ENCODE measurements around the gene SRGN.

The SRGN gene

DNA sequence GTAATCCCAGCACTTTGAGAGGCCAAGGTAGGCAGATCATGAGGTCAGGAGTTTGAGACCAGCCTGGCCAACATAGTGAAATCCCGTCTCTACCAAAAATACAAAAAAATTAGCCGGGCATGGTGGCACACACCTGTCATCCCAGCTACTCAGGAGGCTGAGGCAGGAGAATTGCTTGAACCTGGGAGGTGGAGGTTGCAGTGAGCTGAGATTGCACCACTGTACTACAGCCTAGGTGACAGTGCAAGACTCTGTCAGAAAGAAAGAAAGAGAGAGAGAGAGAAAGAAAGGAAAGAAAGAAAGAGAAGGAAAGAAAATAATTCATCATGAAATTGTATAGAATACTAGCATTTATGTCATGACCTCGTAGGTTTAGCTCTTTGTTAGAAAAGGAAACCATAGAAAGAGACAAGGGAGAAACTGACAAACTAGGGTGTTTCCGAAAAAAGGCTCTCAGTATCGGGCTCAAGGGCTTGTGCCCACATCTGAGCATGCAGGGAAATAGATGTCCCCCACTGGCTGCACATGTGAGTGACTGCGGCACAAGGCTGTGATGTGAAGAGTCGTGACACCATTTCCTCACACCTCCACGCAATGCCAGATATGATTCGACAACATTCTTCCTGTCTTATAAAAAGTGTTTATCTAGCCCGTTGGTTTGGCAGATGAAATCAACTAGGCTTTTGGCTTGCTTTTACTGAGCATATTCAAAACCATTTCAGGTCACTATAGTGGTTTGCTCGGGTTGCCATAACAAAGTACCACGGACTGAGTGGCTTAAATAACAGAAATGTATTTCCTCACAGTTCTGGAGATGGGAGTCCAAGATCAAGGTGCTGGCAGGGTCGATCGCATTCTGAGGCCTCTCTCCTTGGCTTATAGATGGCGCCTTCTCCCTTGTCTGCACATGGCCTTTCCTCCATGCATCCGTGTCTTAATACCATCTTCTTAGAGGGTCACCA, 2.0 kb downstream of the SRGN start:
- Histone ChIP-seq H3K9me3 (ENCODE audit: low read length) (no peaks in the 10 kb centered on the region), H3K4me3 (ENCODE audit: low read length) (no peak overlapping the region)

DNA sequence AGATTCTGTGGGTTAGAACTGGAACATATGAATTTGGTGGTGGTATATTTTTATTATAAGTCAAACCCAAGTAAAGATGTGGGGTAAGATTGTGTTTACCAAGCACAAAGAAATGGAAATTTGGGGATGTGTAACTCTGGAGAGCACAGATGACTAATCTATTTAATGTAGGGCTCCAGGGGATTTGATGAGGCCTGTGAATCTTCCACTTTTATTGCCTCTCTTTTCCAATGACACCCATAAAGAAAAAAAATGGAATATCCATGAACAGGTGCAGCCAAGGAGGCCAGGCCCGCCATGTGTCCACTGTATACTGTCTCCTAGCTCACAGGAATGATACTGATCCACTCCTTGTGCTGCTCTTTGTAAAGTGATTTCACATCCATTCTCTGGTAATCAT, 2.8 kb downstream of the SRGN start:
- Histone ChIP-seq H2AFZ (ENCODE audit: low read depth, low read length) (no peak overlapping the region), H3K4me1 (ENCODE audit: insufficient read depth, low read length) (peaks cover 3% of the 10 kb centered on the region), H3K4me3 (ENCODE audit: low read length) (no peak overlapping the region), H3K27me3 (ENCODE audit: insufficient read depth, low read length) (no peaks in the 10 kb centered on the region), H3K9me3 (ENCODE audit: low read length) (no peaks in the 10 kb centered on the region), H3K36me3 (ENCODE audit: insufficient read depth, low read length) (no peaks in the 10 kb centered on the region)

More for the DNA sequence above, 2.0 kb downstream of the SRGN start:
- Histone ChIP-seq H3K36me3 (ENCODE audit: insufficient read depth, low read length) (no peaks in the 10 kb centered on the region), H3K4me1 (ENCODE audit: insufficient read depth, low read length) (peaks cover 3% of the 10 kb centered on the region), H2AFZ (ENCODE audit: low read depth, low read length) (no peak overlapping the region), H3K27me3 (ENCODE audit: insufficient read depth, low read length) (no peaks in the 10 kb centered on the region)

DNA sequence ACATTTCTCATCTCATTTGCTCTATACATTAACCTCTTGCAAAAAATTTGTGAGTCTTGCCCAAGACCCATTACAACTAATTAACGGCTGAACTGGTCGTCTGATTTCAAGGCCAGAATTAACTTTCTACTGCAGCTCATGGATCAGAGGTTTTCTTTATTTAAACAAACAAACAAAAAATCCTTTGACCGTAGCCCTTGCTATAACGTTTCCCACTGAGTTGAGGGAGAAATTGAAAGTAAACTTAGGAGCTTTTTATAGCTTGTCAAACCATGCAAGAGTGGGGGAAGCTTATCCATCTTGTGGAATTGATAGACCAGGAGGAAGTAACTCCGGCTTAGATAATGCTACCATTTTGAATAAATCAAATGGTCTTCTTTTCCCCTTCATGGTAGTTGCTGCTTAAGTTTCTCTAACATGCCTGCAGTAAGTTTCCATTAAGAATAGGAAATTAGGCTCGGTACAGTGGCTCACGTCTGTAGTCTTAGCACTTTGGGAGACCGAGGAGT, 3.3 kb downstream of the SRGN start:
- Histone ChIP-seq H2AFZ (ENCODE audit: low read depth, low read length) (no peak overlapping the region), H3K36me3 (ENCODE audit: insufficient read depth, low read length) (no peaks in the 10 kb centered on the region), H3K9me3 (ENCODE audit: low read length) (no peaks in the 10 kb centered on the region), H3K4me3 (ENCODE audit: low read length) (no peak overlapping the region), H3K27me3 (ENCODE audit: insufficient read depth, low read length) (no peaks in the 10 kb centered on the region), H3K4me1 (ENCODE audit: insufficient read depth, low read length) (peaks cover under 1% of the 10 kb centered on the region)

DNA sequence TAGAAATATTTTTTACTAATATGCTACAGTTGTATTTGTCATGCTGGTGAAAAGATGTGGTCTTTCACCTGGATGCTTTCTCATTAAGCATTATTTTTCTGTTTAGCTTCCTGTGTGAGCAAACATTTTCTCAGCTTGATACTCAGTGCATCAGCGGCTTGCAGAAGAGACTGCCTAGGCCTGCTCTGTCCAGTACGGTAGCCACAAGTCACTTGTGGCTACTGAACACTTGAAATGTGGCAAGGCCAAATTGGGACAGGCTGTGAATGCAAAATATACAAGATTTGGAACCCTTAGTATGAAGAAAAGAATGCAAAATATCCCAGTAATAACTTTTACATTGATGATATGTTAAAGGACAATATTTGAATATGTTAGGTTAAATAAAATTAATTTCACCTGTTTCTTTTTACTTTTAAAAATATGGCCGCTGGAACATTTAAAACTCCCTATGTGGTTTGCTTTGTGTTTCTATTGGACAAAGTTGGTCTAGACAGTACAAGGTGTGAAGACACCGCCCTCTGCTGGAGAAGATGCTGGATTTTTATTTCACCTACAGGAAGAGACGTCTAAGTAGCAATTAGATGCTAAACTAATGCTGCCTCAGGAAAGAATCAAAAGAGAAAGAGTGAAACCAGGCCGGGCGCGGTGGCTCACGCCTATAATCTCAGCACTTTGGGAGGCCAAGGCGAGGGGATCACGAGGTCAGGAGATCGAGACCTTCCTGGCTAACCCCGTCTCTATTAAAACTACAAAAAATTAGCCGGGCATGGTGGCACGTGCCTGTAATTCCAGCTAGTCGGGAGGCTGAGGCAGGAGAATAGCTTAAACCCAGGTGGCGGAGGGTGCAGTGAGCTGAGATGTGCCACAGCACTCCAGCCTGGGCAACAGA, 5.3 kb downstream of the SRGN start:
- Histone ChIP-seq H3K9me3 (ENCODE audit: low read length) (no peaks in the 10 kb centered on the region), H2AFZ (ENCODE audit: low read depth, low read length) (no peak overlapping the region), H3K27me3 (ENCODE audit: insufficient read depth, low read length) (no peaks in the 10 kb centered on the region), H3K36me3 (ENCODE audit: insufficient read depth, low read length) (no peaks in the 10 kb centered on the region), H3K4me3 (ENCODE audit: low read length) (no peak overlapping the region), H3K4me1 (ENCODE audit: insufficient read depth, low read length) (no peaks in the 10 kb centered on the region)

DNA sequence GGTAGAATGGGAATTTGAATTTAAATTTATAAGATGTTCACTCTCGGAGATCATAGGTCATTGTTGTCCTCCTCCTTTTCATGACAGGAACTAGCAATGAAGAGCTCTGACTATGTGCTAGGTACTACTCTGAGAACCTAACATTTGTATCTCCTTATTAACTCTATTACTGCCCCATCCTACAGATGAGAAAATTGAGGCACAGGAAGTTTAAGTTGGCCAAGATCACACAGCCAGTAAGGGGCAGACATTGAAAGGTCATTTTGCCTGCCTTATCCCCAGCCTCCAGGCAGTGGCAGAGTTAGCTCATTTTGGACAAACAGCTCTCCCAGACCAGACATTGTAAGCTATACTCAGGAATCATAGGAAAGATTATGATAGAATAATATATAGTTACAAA, 6.0 kb downstream of the SRGN start:
- H3K9me3 ChIP-seq (ENCODE audit: low read length) = no peaks in the 10 kb centered on the region
- H3K4me3 ChIP-seq (ENCODE audit: low read length) = no peak overlapping the region
- H2AFZ ChIP-seq (ENCODE audit: low read depth, low read length) = no peak overlapping the region

DNA sequence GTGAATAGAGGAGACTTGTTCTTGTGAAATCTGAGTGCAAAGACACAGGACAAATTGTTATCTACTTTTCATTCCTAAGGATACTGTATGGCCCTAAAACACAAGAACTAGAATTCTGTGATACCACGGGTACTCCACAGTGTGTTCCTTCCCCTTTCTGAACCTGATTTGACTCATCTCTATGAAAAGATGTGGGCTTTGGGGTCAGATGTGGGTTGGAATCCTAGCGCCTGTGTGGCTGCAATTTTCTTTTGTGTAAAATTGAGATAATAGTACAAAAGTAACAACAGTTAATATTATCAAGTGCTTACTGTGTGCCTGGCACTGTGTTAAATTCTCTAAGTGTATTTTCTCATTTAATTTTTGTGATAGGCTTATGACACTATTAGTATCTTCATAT, 8.1 kb downstream of the SRGN start:
- H3K4me1 ChIP-seq (ENCODE audit: insufficient read depth, low read length) = no peaks in the 10 kb centered on the region
- H3K4me3 ChIP-seq (ENCODE audit: low read length) = no peak overlapping the region
- H3K9me3 ChIP-seq (ENCODE audit: low read length) = no peaks in the 10 kb centered on the region
- H3K27me3 ChIP-seq (ENCODE audit: insufficient read depth, low read length) = no peaks in the 10 kb centered on the region
- no peaks in the 10 kb centered on the region for H3K36me3 ChIP-seq (ENCODE audit: insufficient read depth, low read length)
- H2AFZ ChIP-seq (ENCODE audit: low read depth, low read length) = no peak overlapping the region

More for the DNA sequence above, 6.0 kb downstream of the SRGN start:
- Histone ChIP-seq H3K27me3 (ENCODE audit: insufficient read depth, low read length) (no peaks in the 10 kb centered on the region), H3K36me3 (ENCODE audit: insufficient read depth, low read length) (no peaks in the 10 kb centered on the region), H3K4me1 (ENCODE audit: insufficient read depth, low read length) (no peaks in the 10 kb centered on the region)

DNA sequence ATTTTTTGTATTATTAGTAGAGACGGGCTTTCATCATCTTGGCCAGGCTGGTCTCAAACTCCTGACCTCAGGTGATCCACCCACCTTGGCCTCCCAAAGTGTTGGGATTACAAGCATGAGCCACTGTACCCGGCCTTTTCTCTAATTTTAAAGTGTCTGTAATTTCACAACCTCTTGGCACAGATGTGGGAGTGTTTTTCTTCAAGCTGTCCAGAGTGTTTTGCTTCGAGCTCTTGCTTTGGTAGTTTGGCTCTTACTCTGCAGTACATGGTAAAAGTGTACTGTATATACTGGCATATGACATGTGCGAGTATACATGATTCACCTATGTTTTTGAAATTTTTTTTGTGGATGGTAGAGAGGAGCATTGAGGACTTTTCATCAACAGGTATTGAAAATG, 9.8 kb downstream of the SRGN start:
- Histone ChIP-seq H3K36me3 (ENCODE audit: insufficient read depth, low read length) (no peaks in the 10 kb centered on the region), H3K27me3 (ENCODE audit: insufficient read depth, low read length) (no peaks in the 10 kb centered on the region), H3K4me1 (ENCODE audit: insufficient read depth, low read length) (peaks cover 9% of the 10 kb centered on the region), H3K9me3 (ENCODE audit: low read length) (no peaks in the 10 kb centered on the region), H3K4me3 (ENCODE audit: low read length) (no peak overlapping the region), H2AFZ (ENCODE audit: low read depth, low read length) (no peak overlapping the region)

DNA sequence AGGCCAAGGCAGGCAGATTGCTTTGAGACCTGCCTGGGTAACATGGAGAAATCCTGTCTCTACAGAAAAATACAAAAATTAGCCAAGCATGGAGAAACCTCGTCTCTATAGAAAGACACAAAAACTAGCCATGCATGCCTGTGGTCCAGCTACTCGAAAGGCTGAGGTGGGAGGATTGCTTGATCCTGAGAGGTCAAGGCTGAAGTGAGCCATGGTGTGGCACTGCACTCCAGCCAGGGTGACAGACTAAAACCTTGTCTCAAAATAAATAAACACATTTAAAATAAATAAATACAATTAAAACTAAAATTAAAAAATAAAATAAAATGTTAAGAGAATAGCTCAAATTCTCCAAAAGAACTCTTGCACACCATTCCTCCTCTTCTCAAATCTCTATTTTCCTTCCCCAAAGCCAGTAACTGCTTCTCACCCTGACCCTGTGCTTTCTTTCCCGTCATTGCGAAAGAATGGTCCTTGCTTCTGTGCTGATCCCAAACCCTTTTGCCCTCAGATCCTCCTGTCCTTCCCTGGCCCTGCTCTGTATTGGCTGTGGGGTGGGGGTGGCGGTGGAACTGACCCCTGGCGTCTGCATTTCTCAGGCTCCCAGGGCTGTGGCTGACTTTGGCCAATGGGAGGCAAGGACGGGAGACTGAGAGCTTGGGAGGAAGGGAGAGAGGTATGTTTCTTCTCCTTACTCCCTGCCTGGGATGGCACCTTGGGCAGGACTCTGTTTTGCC, 12.4 kb downstream of the SRGN start:
- H2AFZ ChIP-seq (ENCODE audit: low read depth, low read length) = no peak overlapping the region
- peaks cover 10% of the 10 kb centered on the region for H3K4me1 ChIP-seq (ENCODE audit: insufficient read depth, low read length)
- no peaks in the 10 kb centered on the region for H3K27me3 ChIP-seq (ENCODE audit: insufficient read depth, low read length)
- no peaks in the 10 kb centered on the region for H3K36me3 ChIP-seq (ENCODE audit: insufficient read depth, low read length)
- no peak overlapping the region for H3K4me3 ChIP-seq (ENCODE audit: low read length)
- peaks cover 4% of the 10 kb centered on the region for H3K9me3 ChIP-seq (ENCODE audit: low read length)

DNA sequence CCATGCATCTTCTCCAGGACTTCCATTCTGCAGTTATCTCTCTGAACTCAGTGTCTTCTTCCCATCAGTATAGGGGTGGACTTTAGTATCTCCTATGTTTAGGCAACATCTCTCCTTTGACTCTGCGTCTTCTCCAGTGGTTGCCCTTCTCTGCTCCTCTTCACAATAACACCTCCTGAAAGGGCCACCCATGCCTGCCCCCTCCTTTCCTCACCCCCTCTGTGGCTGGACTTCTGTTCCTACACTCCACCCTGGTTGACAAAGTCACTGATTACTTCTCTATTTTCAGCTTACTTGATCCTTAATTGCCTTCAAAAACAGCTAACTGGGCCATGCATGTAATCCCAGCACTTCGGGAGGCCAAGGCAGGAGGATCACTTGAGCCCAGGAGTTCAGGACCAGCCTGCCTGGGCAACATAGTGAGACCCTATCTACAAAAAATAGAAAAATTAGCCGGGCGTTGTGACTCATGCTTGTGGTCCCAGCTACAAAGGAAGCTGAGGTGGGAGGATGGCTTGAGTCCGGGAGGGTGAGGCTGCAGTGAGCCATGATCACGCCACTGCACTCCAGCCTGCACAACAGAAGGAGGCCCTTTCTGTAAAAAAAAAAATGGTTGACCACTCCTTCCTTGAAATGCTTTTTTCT, 13.7 kb downstream of the SRGN start:
- H3K4me3 ChIP-seq (ENCODE audit: low read length) = no peak overlapping the region
- H3K36me3 ChIP-seq (ENCODE audit: insufficient read depth, low read length) = no peaks in the 10 kb centered on the region
- H3K27me3 ChIP-seq (ENCODE audit: insufficient read depth, low read length) = no peaks in the 10 kb centered on the region
- H3K9me3 ChIP-seq (ENCODE audit: low read length) = peaks cover 4% of the 10 kb centered on the region
- peaks cover 10% of the 10 kb centered on the region for H3K4me1 ChIP-seq (ENCODE audit: insufficient read depth, low read length)
- H2AFZ ChIP-seq (ENCODE audit: low read depth, low read length) = peak overlapping the region; percentile 93

DNA sequence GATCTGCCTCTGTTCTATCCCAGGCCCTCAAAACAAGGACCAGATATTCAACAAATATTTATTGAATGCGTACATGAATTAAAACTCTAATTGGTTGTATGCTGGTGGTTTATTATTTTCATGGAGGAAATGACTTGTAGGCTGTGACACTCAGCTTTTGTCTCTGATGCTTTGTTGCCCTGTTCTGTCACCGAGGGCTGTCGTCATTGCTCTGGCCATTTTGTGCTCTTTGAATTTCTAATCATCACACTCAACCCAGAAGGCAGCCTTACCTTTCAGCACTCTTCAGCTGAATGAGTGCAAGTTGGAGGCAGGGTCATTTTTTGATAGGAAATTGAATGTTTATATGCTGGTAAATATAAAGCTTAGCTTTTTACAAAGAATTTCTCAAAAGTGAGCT, 14.5 kb downstream of the SRGN start:
- Histone ChIP-seq H2AFZ (ENCODE audit: low read depth, low read length) (peak overlapping the region; percentile 93), H3K4me1 (ENCODE audit: insufficient read depth, low read length) (peaks cover 10% of the 10 kb centered on the region), H3K4me3 (ENCODE audit: low read length) (no peak overlapping the region), H3K27me3 (ENCODE audit: insufficient read depth, low read length) (no peaks in the 10 kb centered on the region), H3K9me3 (ENCODE audit: low read length) (peaks cover 4% of the 10 kb centered on the region), H3K36me3 (ENCODE audit: insufficient read depth, low read length) (no peaks in the 10 kb centered on the region)

DNA sequence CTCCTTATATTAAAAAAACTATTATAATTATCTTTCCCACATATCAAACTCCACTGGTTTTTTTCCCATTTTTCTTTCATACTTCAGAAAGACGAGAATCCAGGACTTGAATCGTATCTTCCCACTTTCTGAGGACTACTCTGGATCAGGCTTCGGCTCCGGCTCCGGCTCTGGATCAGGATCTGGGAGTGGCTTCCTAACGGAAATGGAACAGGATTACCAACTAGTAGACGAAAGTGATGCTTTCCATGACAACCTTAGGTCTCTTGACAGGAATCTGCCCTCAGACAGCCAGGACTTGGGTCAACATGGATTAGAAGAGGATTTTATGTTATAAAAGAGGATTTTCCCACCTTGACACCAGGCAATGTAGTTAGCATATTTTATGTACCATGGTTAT, 15.9 kb downstream of the SRGN start:
- H3K4me3 ChIP-seq (ENCODE audit: low read length) = no peak overlapping the region
- no peaks in the 10 kb centered on the region for H3K36me3 ChIP-seq (ENCODE audit: insufficient read depth, low read length)
- H2AFZ ChIP-seq (ENCODE audit: low read depth, low read length) = no peak overlapping the region
- H3K27me3 ChIP-seq (ENCODE audit: insufficient read depth, low read length) = no peaks in the 10 kb centered on the region
- H3K9me3 ChIP-seq (ENCODE audit: low read length) = peaks cover 4% of the 10 kb centered on the region
- H3K4me1 ChIP-seq (ENCODE audit: insufficient read depth, low read length) = peaks cover 10% of the 10 kb centered on the region
